SU-DHL-6 (cell line): ENCODE measurements around the gene MAML2.

Experiments
- H2AFZ ChIP-seq: fragments of 200-600 bp; sonication (generic); 2 replicates; pipeline ENCODE4 v1.6.1; 2014; ENCODE audit warnings: low read depth, mild to moderate bottlenecking, moderate library complexity, mixed read lengths, antibody characterized with exemption, low read length; ENCODE audit not compliant: severe bottlenecking
- H3F3A ChIP-seq: fragments of 200-600 bp; shearing (Covaris generic); 2 replicates; pipeline ENCODE4 v1.6.0; 2016; ENCODE audit warnings: antibody characterized with exemption, mild to moderate bottlenecking; ENCODE audit not compliant: insufficient read depth
- H3K27ac ChIP-seq: fragments of 200-600 bp; sonication (generic); 2 replicates; pipeline ENCODE4 v1.5.1; 2016; ENCODE audit warnings: low read depth, mild to moderate bottlenecking, low read length, moderate library complexity, mixed read lengths
- H3K27me3 ChIP-seq: fragments of 200-600 bp; sonication (generic), shearing (Covaris generic); 2 replicates; pipeline ENCODE4 v1.6.0; 2014; ENCODE audit warnings: mild to moderate bottlenecking, low read length
- H3K36me3 ChIP-seq: fragments of 200-600 bp; sonication (generic); 2 replicates; pipeline ENCODE4 v1.6.1; 2014; ENCODE audit warnings: mild to moderate bottlenecking, low read length, mixed read lengths
- H3K4me2 ChIP-seq: fragments of 300-600, 200-600 bp; shearing (Covaris generic), sonication (generic); 2 replicates; pipeline ENCODE4 v1.6.0; 2014; ENCODE audit warnings: low read length, low read depth, mild to moderate bottlenecking; ENCODE audit not compliant: poor library complexity, severe bottlenecking
- H3K4me3 ChIP-seq: fragments of 200-600 bp; sonication (generic); 2 replicates; pipeline ENCODE4 v1.5.1; 2014; ENCODE audit warnings: antibody characterized with exemption, low read length, mild to moderate bottlenecking, mixed read lengths; ENCODE audit not compliant: insufficient read depth, poor library complexity, severe bottlenecking
- H3K79me2 ChIP-seq: fragments of 200-600 bp; sonication (generic); 2 replicates; pipeline ENCODE4 v1.6.1; 2014; ENCODE audit warnings: mild to moderate bottlenecking, low read length, moderate library complexity; ENCODE audit not compliant: insufficient read depth
- H3K9ac ChIP-seq: fragments of 200-600 bp; sonication (generic); 2 replicates; pipeline ENCODE4 v1.7.0; 2014; ENCODE audit warnings: mild to moderate bottlenecking, low read length
- H3K9me2 ChIP-seq: fragments of 200-600 bp; sonication (generic); replicated peaks from 2 replicates; pipeline ENCODE4 v1.6.1; 2014; ENCODE audit warnings: low read length; ENCODE audit not compliant: insufficient read depth
- H3K9me3 ChIP-seq: fragments of 200-600 bp; sonication (generic); 2 replicates; pipeline ENCODE4 v1.6.1; 2014; ENCODE audit warnings: low read length, mixed read lengths; ENCODE audit not compliant: insufficient read depth
- H4K20me1 ChIP-seq: fragments of 200-600 bp; sonication (generic); 2 replicates; pipeline ENCODE4 v1.6.1; 2014; ENCODE audit warnings: low read depth, mild to moderate bottlenecking, antibody characterized with exemption, low read length, moderate library complexity, mixed read lengths
- CTCF ChIP-seq: fragments of 200-600 bp; sonication (generic); IDR thresholded peaks from one replicate; pipeline ENCODE4 v1.5.1; 2017; ENCODE audit warnings: antibody characterized with exemption, mild to moderate bottlenecking, low read length, moderate library complexity; ENCODE audit not compliant: insufficient read depth, poor library complexity, severe bottlenecking
- EZH2phosphoT487 ChIP-seq: fragments of 200-600 bp; sonication (generic), shearing (Covaris generic); conservative IDR thresholded peaks from 2 replicates; pipeline ENCODE4 v1.6.1; 2018; ENCODE audit warnings: mild to moderate bottlenecking, antibody characterized with exemption, low read length, moderate library complexity, mixed read lengths

Gene MAML2

DNA sequence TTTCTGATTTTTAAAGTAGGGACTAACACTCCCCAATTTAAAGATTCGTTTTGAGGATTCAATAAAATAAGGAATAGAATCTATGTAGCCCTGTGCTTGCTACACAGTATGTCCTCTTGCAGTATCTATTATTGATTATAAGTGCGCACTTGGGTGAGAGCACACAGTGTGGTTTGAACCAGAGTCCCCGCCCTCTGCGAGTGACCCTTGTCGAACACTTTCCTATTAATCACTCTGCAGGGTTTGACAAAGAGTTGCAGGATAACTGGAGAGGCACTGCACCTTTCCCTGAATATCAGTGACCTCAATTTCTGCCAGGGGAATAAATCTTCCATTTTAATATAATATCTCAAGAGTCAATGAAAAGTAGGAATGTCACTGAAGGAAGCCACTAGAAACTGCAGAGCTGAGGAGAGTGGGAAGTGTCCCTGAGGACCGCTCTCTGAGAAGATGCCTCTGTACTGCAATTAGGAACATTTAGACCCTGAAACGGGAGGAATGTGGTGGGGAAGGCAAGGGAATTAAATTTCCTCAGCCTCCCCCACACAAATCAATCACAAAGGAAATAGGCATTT is 182.2 kb downstream of the MAML2 start:
- Histone ChIP-seq H3K4me2 (no peak overlapping the region), H3K27ac (no peak overlapping the region)

GRCh38 chr11:96159968-96160367 is 183.0 kb downstream of the MAML2 start:
- TF ChIP-seq CTCF: no peak
- TF ChIP-seq EZH2phosphoT487: no peak

More for the DNA sequence above, 182.2 kb downstream of the MAML2 start:
- no peaks in the 10 kb centered on the region for H3K9me2 ChIP-seq
- TF ChIP-seq CTCF: no peak
- H2AFZ ChIP-seq: no peak overlapping the region
- no peaks in the 10 kb centered on the region for H3F3A ChIP-seq
- no peaks in the 10 kb centered on the region for H3K27me3 ChIP-seq
- no peak overlapping the region for H3K4me3 ChIP-seq
- H3K9me3 ChIP-seq: no peaks in the 10 kb centered on the region
- H4K20me1 ChIP-seq: no peaks in the 10 kb centered on the region
- no peaks in the 10 kb centered on the region for H3K36me3 ChIP-seq
- no peaks in the 10 kb centered on the region for H3K79me2 ChIP-seq
- no peak overlapping the region for H3K9ac ChIP-seq

GRCh38 chr11:96158126-96158525 is 184.9 kb downstream of the MAML2 start:
- Histone ChIP-seq H3K27me3 (no peaks in the 10 kb centered on the region), H4K20me1 (no peaks in the 10 kb centered on the region), H2AFZ (no peak overlapping the region), H3K4me2 (no peak overlapping the region), H3K27ac (no peak overlapping the region), H3K79me2 (no peaks in the 10 kb centered on the region), H3F3A (no peaks in the 10 kb centered on the region), H3K4me3 (no peak overlapping the region), H3K9me2 (no peaks in the 10 kb centered on the region), H3K36me3 (no peaks in the 10 kb centered on the region), H3K9ac (no peak overlapping the region), H3K9me3 (no peaks in the 10 kb centered on the region)
- no peak for TF ChIP-seq CTCF
- no peak for TF ChIP-seq EZH2phosphoT487

More at GRCh38 chr11:96159968-96160367, 183.0 kb downstream of the MAML2 start:
- H3K9ac ChIP-seq: no peak overlapping the region
- no peaks in the 10 kb centered on the region for H4K20me1 ChIP-seq
- no peaks in the 10 kb centered on the region for H3F3A ChIP-seq
- no peak overlapping the region for H3K4me3 ChIP-seq
- no peaks in the 10 kb centered on the region for H3K27me3 ChIP-seq
- H3K9me3 ChIP-seq: no peaks in the 10 kb centered on the region
- H3K4me2 ChIP-seq: no peak overlapping the region
- no peak overlapping the region for H3K27ac ChIP-seq
- H3K79me2 ChIP-seq: no peaks in the 10 kb centered on the region
- no peaks in the 10 kb centered on the region for H3K36me3 ChIP-seq
- no peaks in the 10 kb centered on the region for H3K9me2 ChIP-seq
- no peak overlapping the region for H2AFZ ChIP-seq
